Natural killer cell (primary cell): Measurements from ENCODE around the gene ANK3. TPM values are rescaled to one million over a fixed set of nuclear protein-coding genes. Genes with fewer than 3 reads are reported as not detected.

ENCODE experiments used
- ATAC-seq, 3 donors: fragments of 150-1000 bp in 2 of 3; fragments of 200-7000 bp in 1 of 3; cut with Tn5 transposase; 1 replicate in 1 of 3; 2 replicates in 2 of 3; pipeline ENCODE4 v1.10.0; 2021; ENCODE audit warnings: mild to moderate bottlenecking in 2 of 3, moderate library complexity in 2 of 3
- DNase-seq, 2 donors: peaks; one replicate each; pipeline versions ENCODE4 v3.0.0 to v3.0.0-alpha.2; 2013 to 2021; ENCODE audit warnings: mixed read lengths in 1 of 2
- H3K27ac ChIP-seq: one replicate; pipeline ENCODE4 v1.5.1; 2013; ENCODE audit warnings: mild to moderate bottlenecking, low read length
- H3K27me3 ChIP-seq: one replicate; pipeline ENCODE4 v1.6.1; 2013; ENCODE audit warnings: low read length; ENCODE audit not compliant: control insufficient read depth, insufficient read depth
- H3K36me3 ChIP-seq: one replicate; pipeline ENCODE4 v1.6.1; 2013; ENCODE audit warnings: low read length; ENCODE audit not compliant: control insufficient read depth, insufficient read depth
- H3K4me1 ChIP-seq: one replicate; pipeline ENCODE4 v1.6.1; 2013; ENCODE audit warnings: low read length; ENCODE audit not compliant: control insufficient read depth, insufficient read depth
- H3K4me3 ChIP-seq: one replicate; pipeline ENCODE4 v1.5.1; 2013; ENCODE audit warnings: low read length
- H3K9me3 ChIP-seq: one replicate; pipeline ENCODE4 v1.6.1; 2013; ENCODE audit warnings: low read length; ENCODE audit not compliant: control insufficient read depth, insufficient read depth
- H3K27ac Mint-ChIP-seq, 2 donors: one replicate each; pipeline ENCODE4 v1.8.0; 2022; ENCODE audit warnings: mild to moderate bottlenecking in 2 of 2, mixed read lengths in 2 of 2, moderate library complexity in 1 of 2
- H3K27me3 Mint-ChIP-seq, 2 donors: one replicate each; pipeline ENCODE4 v1.8.0; 2022; ENCODE audit warnings: low read depth in 2 of 2, mixed read lengths in 2 of 2
- H3K36me3 Mint-ChIP-seq: one replicate; pipeline ENCODE4 v1.8.0; 2022; ENCODE audit warnings: mixed read lengths
- H3K4me1 Mint-ChIP-seq, 2 donors: one replicate each; pipeline ENCODE4 v1.8.0; 2022; ENCODE audit warnings: mixed read lengths in 2 of 2
- H3K4me3 Mint-ChIP-seq: one replicate; pipeline ENCODE4 v1.8.0; 2022; ENCODE audit warnings: mild to moderate bottlenecking, moderate library complexity, mixed read lengths
- H3K9me3 Mint-ChIP-seq, 2 donors: one replicate each; pipeline ENCODE4 v1.8.0; 2022; ENCODE audit warnings: mixed read lengths in 2 of 2
- CTCF ChIP-seq: fragments of 200-600 bp; IDR thresholded peaks from one replicate; pipeline ENCODE4 v1.8.0; 2022; ENCODE audit warnings: antibody characterized with exemption
- WGBS: methylation state at CpG from one replicate; pipeline ENCODE4 v1.1.7; 2013; ENCODE audit warnings: missing lambda C conversion rate; ENCODE audit not compliant: insufficient coverage; 5-methylcytosine and 5-hydroxymethylcytosine counted together
- intact Hi-C: fragments of 100-400 bp; cut with micrococcal nuclease; formaldehyde crosslinking; loops from one replicate; pipeline ENCODE4 v1.14.2; 2022
- total RNA-seq, 4 donors: library from RNA; stranded (reverse); fragments of 120-200 nt in 1 of 4; gene quantifications; one replicate each; pipeline versions ENCODE4 v1.2.3 to v1.2.4, GENCODE V29; 2013 to 2022

The ANK3 gene
- total RNA-seq, 3 donors from 2014 or later (not counting 1 experiment from before 2014, with no cell fraction given) = 4.4 to 12.9 (median 11.4) TPM

DNA sequence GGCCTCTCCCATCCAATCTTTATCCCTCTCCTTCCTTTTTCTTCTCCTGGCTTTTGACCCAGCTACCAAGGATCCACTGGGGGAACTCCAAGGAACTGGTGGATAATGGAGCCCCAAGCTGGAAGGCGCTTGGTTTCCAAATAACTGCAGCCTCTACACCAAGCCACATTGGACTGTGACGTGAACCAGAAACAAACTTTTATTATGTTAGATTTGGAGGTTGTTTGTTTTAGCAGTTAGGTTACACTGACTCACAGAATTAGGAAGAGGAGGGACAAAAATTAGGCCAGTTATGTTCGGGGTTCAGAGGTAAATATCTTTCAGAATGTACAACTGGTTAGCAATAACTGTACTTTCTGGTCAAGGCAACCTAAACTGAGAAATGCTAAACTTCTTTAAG is 21.3 kb upstream of the ANK3 start:
- Histone ChIP-seq H3K4me1 (no peaks in the 10 kb centered on the region), H3K27ac (no peak overlapping the region), H3K4me3 (no peak overlapping the region), H3K36me3 (no peaks in the 10 kb centered on the region), H3K9me3 (no peaks in the 10 kb centered on the region), H3K27me3 (no peaks in the 10 kb centered on the region)
- intact Hi-C loops = no loop called here
- Mint-ChIP-seq H3K27me3 (no peaks in the 10 kb centered on the region), H3K4me3 (no peak overlapping the region), H3K4me1 (no peaks in the 10 kb centered on the region), H3K27ac (no peak overlapping the region), H3K36me3 (no peaks in the 10 kb centered on the region), H3K9me3 (no peaks in the 10 kb centered on the region)
- WGBS = 88% methylated on average over 3 of the region's 3 CpGs
- DNase-seq (no peak), ATAC-seq (no peak)
- no peak for TF ChIP-seq CTCF

GRCh38 chr10:60409202-60409601 is 19.5 kb upstream of the ANK3 start:
- 86% methylated on average over 2 of the region's 2 CpGs for WGBS
- H3K9me3 Mint-ChIP-seq = no peaks in the 10 kb centered on the region
- Histone ChIP-seq H3K4me3 (no peak overlapping the region), H3K36me3 (no peaks in the 10 kb centered on the region), H3K9me3 (no peaks in the 10 kb centered on the region), H3K27me3 (no peaks in the 10 kb centered on the region), H3K4me1 (no peaks in the 10 kb centered on the region), H3K27ac (no peak overlapping the region)
- no peak for DNase-seq
- no peak for TF ChIP-seq CTCF
- H3K36me3 Mint-ChIP-seq = no peaks in the 10 kb centered on the region
- intact Hi-C loops = no loop called here
- H3K4me1 Mint-ChIP-seq = no peaks in the 10 kb centered on the region
- no peak overlapping the region for H3K4me3 Mint-ChIP-seq
- no peak overlapping the region for H3K27ac Mint-ChIP-seq
- no peak for ATAC-seq
- no peaks in the 10 kb centered on the region for H3K27me3 Mint-ChIP-seq

- H3K27me3 Mint-ChIP-seq = no peaks in the 10 kb centered on the region
- no peak overlapping the region for H3K4me3 ChIP-seq
- no peaks in the 10 kb centered on the region for H3K36me3 Mint-ChIP-seq
- no peaks in the 10 kb centered on the region for H3K4me1 Mint-ChIP-seq
- H3K4me3 Mint-ChIP-seq = no peak overlapping the region
- no peak for ATAC-seq
- H3K9me3 Mint-ChIP-seq = no peaks in the 10 kb centered on the region
- TF ChIP-seq CTCF = no peak
- H3K27me3 ChIP-seq = no peaks in the 10 kb centered on the region
- 73% methylated on average over 3 of the region's 3 CpGs for WGBS
- no peaks in the 10 kb centered on the region for H3K36me3 ChIP-seq
- DNase-seq = no peak
- H3K9me3 ChIP-seq = no peaks in the 10 kb centered on the region
- H3K4me1 ChIP-seq = no peaks in the 10 kb centered on the region
- no peak overlapping the region for H3K27ac Mint-ChIP-seq
- intact Hi-C loops = no loop called here
- H3K27ac ChIP-seq = no peak overlapping the region
Observed at GRCh38 chr10:60406182-60406581, 16.5 kb upstream of the ANK3 start.

GRCh38 chr10:60405172-60405571 is 15.5 kb upstream of the ANK3 start:
- Histone ChIP-seq H3K9me3 (no peaks in the 10 kb centered on the region), H3K27me3 (no peaks in the 10 kb centered on the region), H3K27ac (no peak overlapping the region), H3K36me3 (no peaks in the 10 kb centered on the region), H3K4me3 (no peak overlapping the region), H3K4me1 (no peaks in the 10 kb centered on the region)
- no peaks in the 10 kb centered on the region for H3K9me3 Mint-ChIP-seq
- no peak overlapping the region for H3K4me3 Mint-ChIP-seq
- intact Hi-C loops = no loop called here
- TF ChIP-seq CTCF = no peak
- no peak overlapping the region for H3K27ac Mint-ChIP-seq
- no peaks in the 10 kb centered on the region for H3K27me3 Mint-ChIP-seq
- no peaks in the 10 kb centered on the region for H3K36me3 Mint-ChIP-seq
- DNase-seq (no peak), ATAC-seq (no peak)
- H3K4me1 Mint-ChIP-seq = no peaks in the 10 kb centered on the region
